SK-N-SH (cell line): ENCODE measurements around the gene ARHGAP15. TPM values are rescaled to one million over a fixed set of nuclear protein-coding genes. Genes with fewer than 3 reads are reported as not detected.

Experiments
- CTCF ChIA-PET: fragments of 300-600, 350-600 bp; formaldehyde crosslinking; extraction: SDS; loops from one replicate; lab custom pipeline; 2021; lab: Yijun Ruan, JAX
- POLR2A ChIA-PET: fragments of 350-600 bp; sonication (Branson Sonifier 250); formaldehyde crosslinking; extraction: SDS; loops from one replicate; lab custom pipeline; 2020; ENCODE audit warnings: antibody characterized with exemption, inconsistent platforms; lab: Yijun Ruan, JAX
- DNase-seq: peaks from one replicate; pipeline ENCODE4 v3.0.0; 2012
- H2AFZ ChIP-seq: fragments of 200-600 bp; sonication (generic); 2 replicates; pipeline ENCODE4 v1.8.1; 2016; ENCODE audit warnings: antibody characterized with exemption, mild to moderate bottlenecking, low read depth
- H3F3A ChIP-seq: fragments of 200-600 bp; sonication (generic); replicated peaks from 2 replicates; pipeline ENCODE3; 2016; ENCODE audit warnings: antibody characterized with exemption, mild to moderate bottlenecking; ENCODE audit not compliant: insufficient read depth
- H3K27ac ChIP-seq, 2 experiments: fragments of 200-500 bp in 1 of 2; fragments of 200-600 bp in 1 of 2; sonication (Bioruptor generic) in 1 of 2; sonication (generic), shearing (Covaris generic) in 1 of 2; 2 replicates each; pipeline versions ENCODE4 v1.5.1 to v1.6.1; 2014 to 2016; ENCODE audit warnings: low read depth in 2 of 2, inconsistent platforms in 1 of 2, low read length in 1 of 2, mild to moderate bottlenecking in 1 of 2, mixed read lengths in 1 of 2
- H3K27me3 ChIP-seq: fragments of 200-600 bp; sonication (generic), shearing (Covaris generic); 2 replicates; pipeline ENCODE4 v1.6.1; 2016; ENCODE audit warnings: mixed run types; ENCODE audit not compliant: insufficient read depth
- H3K36me3 ChIP-seq, 2 experiments: fragments of 200-500 bp in 1 of 2; fragments of 200-600 bp in 1 of 2; sonication (Bioruptor generic) in 1 of 2; sonication (generic) in 1 of 2; replicated peaks in 1 of 2; 2 replicates each; pipeline versions ENCODE3 to v1.5.1; 2014 to 2016; ENCODE audit warnings: low read length in 1 of 2, mild to moderate bottlenecking in 1 of 2; ENCODE audit not compliant: insufficient read depth in 2 of 2, control insufficient read depth in 1 of 2
- H3K4me1 ChIP-seq, 2 experiments: fragments of 200-500 bp in 1 of 2; fragments of 200-600 bp in 1 of 2; sonication (Bioruptor generic) in 1 of 2; sonication (generic), shearing (Covaris generic) in 1 of 2; 2 replicates each; pipeline versions ENCODE4 v1.5.1 to v1.6.1; 2014 to 2016; ENCODE audit warnings: low read depth in 1 of 2, low read length in 1 of 2, mixed run types in 1 of 2; ENCODE audit not compliant: insufficient read depth in 2 of 2, control insufficient read depth in 1 of 2
- H3K4me2 ChIP-seq: fragments of 200-600 bp; sonication (generic), shearing (Covaris generic); 2 replicates; pipeline ENCODE4 v1.6.1; 2017; ENCODE audit warnings: mixed run types
- H3K4me3 ChIP-seq, 2 experiments: fragments of 200-500 bp in 1 of 2; fragments of 200-600 bp in 1 of 2; sonication (Bioruptor generic) in 1 of 2; sonication (generic), shearing (Covaris generic) in 1 of 2; 2 replicates each; pipeline versions ENCODE4 v1.5.1 to v1.8.1; 2014 to 2016; ENCODE audit warnings: low read depth in 2 of 2, inconsistent platforms in 1 of 2, low read length in 1 of 2, mild to moderate bottlenecking in 1 of 2, mixed read lengths in 1 of 2, moderate library complexity in 1 of 2
- H3K79me2 ChIP-seq: fragments of 200-600 bp; sonication (generic); 2 replicates; pipeline ENCODE4 v1.8.1; 2017; ENCODE audit warnings: mild to moderate bottlenecking; ENCODE audit not compliant: insufficient read depth
- H3K9ac ChIP-seq: fragments of 200-600 bp; sonication (generic); 2 replicates; pipeline ENCODE4 v1.6.1; 2017; ENCODE audit warnings: mixed run types
- H3K9me2 ChIP-seq: fragments of 200-600 bp; sonication (generic); 2 replicates; pipeline ENCODE4 v1.6.1; 2017; ENCODE audit warnings: mixed run types
- H3K9me3 ChIP-seq: fragments of 200-600 bp; sonication (generic); 2 replicates; pipeline ENCODE4 v1.6.1; 2017; ENCODE audit warnings: mixed run types, mild to moderate bottlenecking, moderate library complexity
- H4K20me1 ChIP-seq: fragments of 200-600 bp; sonication (generic); 2 replicates; pipeline ENCODE4 v1.6.1; 2017; ENCODE audit warnings: mild to moderate bottlenecking, mixed run types; ENCODE audit not compliant: insufficient read depth
- ELF1 ChIP-seq: IDR thresholded peaks from 2 replicates; pipeline ENCODE4 v1.4.0; 2012
- EZH2phosphoT487 ChIP-seq: fragments of 200-600 bp; sonication (generic); IDR thresholded peaks from 2 replicates; pipeline ENCODE4 v1.6.1; 2017; ENCODE audit warnings: low read depth, mixed run types, mild to moderate bottlenecking, antibody characterized with exemption, moderate library complexity, borderline replicate concordance
- FOSL2 ChIP-seq: IDR thresholded peaks from 2 replicates; pipeline ENCODE4 v1.4.0; 2012; ENCODE audit warnings: low read depth, mild to moderate bottlenecking, moderate library complexity, borderline replicate concordance
- FOXJ3 ChIP-seq: sonication (generic); formaldehyde crosslinking; IDR thresholded peaks from 2 replicates; pipeline ENCODE4 v1.5.1; 2020; ENCODE audit warnings: mild to moderate bottlenecking, missing genetic modification reagents
- GABPA ChIP-seq: IDR thresholded peaks from 2 replicates; pipeline ENCODE4 v1.4.0; 2012; ENCODE audit warnings: low read depth, mild to moderate bottlenecking
- GATA2 ChIP-seq: sonication (generic); formaldehyde crosslinking; IDR thresholded peaks from 2 replicates; pipeline ENCODE4 v1.5.0; 2020; ENCODE audit warnings: mild to moderate bottlenecking, missing genetic modification reagents
- JUND ChIP-seq: IDR thresholded peaks from 2 replicates; pipeline ENCODE4 v1.4.0; 2012
- MAX ChIP-seq: IDR thresholded peaks from 2 replicates; pipeline ENCODE4 v1.4.0; 2012; ENCODE audit warnings: low read depth
- MXI1 ChIP-seq: IDR thresholded peaks from 2 replicates; pipeline ENCODE4 v1.6.1; 2012; ENCODE audit warnings: mild to moderate bottlenecking, low read depth, low read length, improper control_type of control experiment
- NFIC ChIP-seq: IDR thresholded peaks from 2 replicates; pipeline ENCODE4 v1.4.0; 2012; ENCODE audit warnings: borderline replicate concordance
- NRF1 ChIP-seq: IDR thresholded peaks from 2 replicates; pipeline ENCODE4 v1.6.1; 2012; ENCODE audit warnings: low read depth, mild to moderate bottlenecking, low read length
- RCOR1 ChIP-seq: fragments of 150-350 bp; IDR thresholded peaks from 2 replicates; pipeline ENCODE4 v1.6.1; 2017; ENCODE audit warnings: antibody characterized with exemption, low read length
- RFX5 ChIP-seq: IDR thresholded peaks from 2 replicates; pipeline ENCODE4 v1.6.1; 2012; ENCODE audit warnings: mild to moderate bottlenecking, improper control_type of control experiment, low read length
- RXRA ChIP-seq: IDR thresholded peaks from 2 replicates; pipeline ENCODE4 v1.4.0; 2012; ENCODE audit warnings: low read depth, mild to moderate bottlenecking, borderline replicate concordance
- SIN3A ChIP-seq: IDR thresholded peaks from 2 replicates; pipeline ENCODE4 v1.6.1; 2012; ENCODE audit warnings: low read depth, mild to moderate bottlenecking, low read length, moderate library complexity, borderline replicate concordance
- TAF1 ChIP-seq: IDR thresholded peaks from 2 replicates; pipeline ENCODE4 v1.6.1; 2012; ENCODE audit warnings: low read depth, mild to moderate bottlenecking, low read length, moderate library complexity, borderline replicate concordance
- TEAD4 ChIP-seq: IDR thresholded peaks from 2 replicates; pipeline ENCODE4 v1.4.0; 2012; ENCODE audit warnings: mild to moderate bottlenecking, borderline replicate concordance; ENCODE audit not compliant: insufficient read depth
- WGBS: methylation state at CpG from one replicate; pipeline ENCODE4 v1.1.6; 2017; ENCODE audit warnings: low lambda C conversion rate; 5-methylcytosine and 5-hydroxymethylcytosine counted together
- polyA plus RNA-seq, 3 experiments: library from polyadenylated mRNA; depleted of rRNA; stranded (reverse); fragments of >200 nt; gene quantifications; 2 replicates each; pipeline ENCODE4 v1.2.3, GENCODE V29; 2012
- TF ChIP-seq, protein P1 (sequence below): IDR thresholded peaks from 2 replicates; pipeline ENCODE4 v1.6.1; 2012; ENCODE audit warnings: mild to moderate bottlenecking, low read depth, low read length, moderate library complexity
- TF ChIP-seq, protein P2 (sequence below): IDR thresholded peaks from 2 replicates; pipeline ENCODE4 v1.4.0; 2012; ENCODE audit warnings: low read depth, borderline replicate concordance

The ARHGAP15 gene
- polyA plus RNA-seq, 1 of the 3 experiments (the other 2 are of a cell fraction) = not detected

GRCh38 chr2:143635936-143636335 lies 506.7 kb downstream of the ARHGAP15 start:
- Histone ChIP-seq H3K4me3 (no peak overlapping the region), H3K9me3 (no peaks in the 10 kb centered on the region), H3K9ac (no peak overlapping the region), H3K4me1 (no peaks in the 10 kb centered on the region), H3K27me3 (no peaks in the 10 kb centered on the region), H3K27ac (no peak overlapping the region), H3F3A (no peaks in the 10 kb centered on the region), H3K4me2 (no peak overlapping the region), H4K20me1 (no peaks in the 10 kb centered on the region), H3K9me2 (no peaks in the 10 kb centered on the region), H3K36me3 (no peaks in the 10 kb centered on the region), H2AFZ (no peak overlapping the region), H3K79me2 (no peaks in the 10 kb centered on the region)
- no peak for DNase-seq
- POLR2A ChIA-PET = no interaction called here
- WGBS = 37% methylated on average over 2 of the region's 2 CpGs
- CTCF ChIA-PET = no interaction called here
- TF ChIP-seq FOXJ3 (no peak), NFIC (no peak)

- Histone ChIP-seq H3K9me2 (no peaks in the 10 kb centered on the region), H3K9me3 (no peaks in the 10 kb centered on the region), H3K4me2 (no peak overlapping the region), H3K27ac (no peak overlapping the region), H3K79me2 (no peaks in the 10 kb centered on the region), H3K36me3 (no peaks in the 10 kb centered on the region), H3K27me3 (no peaks in the 10 kb centered on the region), H3K9ac (no peak overlapping the region), H3K4me3 (no peak overlapping the region), H2AFZ (no peak overlapping the region), H4K20me1 (no peaks in the 10 kb centered on the region), H3K4me1 (no peaks in the 10 kb centered on the region), H3F3A (no peaks in the 10 kb centered on the region)
- 76% methylated on average over 5 of the region's 5 CpGs for WGBS
- no peak for DNase-seq
- ChIA-PET CTCF (interaction anchor here (0.8 kb wide), 1 partner anchor 11 kb away, joined by 3 read pairs; no protein-coding TSS in a partner anchor), POLR2A (no interaction called here)
- TF ChIP-seq RXRA (no peak), NFIC (no peak)
These were observed 511.6 kb downstream of the ARHGAP15 start for GRCh38 chr2:143640826-143641225.

DNA sequence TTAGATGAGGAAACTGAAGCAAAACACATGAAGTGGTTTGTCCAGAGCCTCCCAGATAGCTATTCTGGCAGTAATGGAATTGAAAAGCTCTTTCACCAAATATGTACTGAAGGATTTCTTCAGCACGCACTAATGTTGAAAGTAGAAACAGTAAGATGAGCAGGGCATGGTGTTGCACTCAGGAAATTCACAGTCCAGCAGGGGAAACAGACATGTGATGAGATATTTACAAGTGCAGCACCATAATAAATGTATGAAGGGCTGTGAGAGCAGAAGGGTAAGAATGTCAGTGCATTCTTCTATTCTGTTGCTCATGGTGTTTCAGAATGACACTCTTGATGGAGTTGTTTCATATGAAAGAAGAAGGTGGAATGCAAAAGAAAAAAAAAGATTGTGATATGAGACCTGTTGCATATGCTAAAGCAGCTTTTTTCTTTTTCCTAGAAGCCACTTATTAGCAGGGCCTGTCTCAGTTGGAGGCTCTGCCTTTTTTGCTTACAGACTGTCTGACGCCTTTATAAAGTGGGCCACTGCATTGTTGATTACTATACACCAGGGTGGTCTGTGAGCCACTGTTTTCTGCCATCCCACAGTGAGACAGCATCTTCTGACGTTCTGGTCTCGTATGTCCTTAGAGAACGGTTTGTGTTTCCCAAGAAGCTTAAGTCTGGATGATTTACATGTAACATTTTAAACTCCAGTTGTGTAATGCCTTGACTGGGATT lies 516.9 kb downstream of the ARHGAP15 start:
- CTCF ChIA-PET = interaction anchor here (0.7 to 1.6 kb wide), 2 partner anchors 13 to 23 kb away, joined by 3 read pairs; no protein-coding TSS in a partner anchor
- H3F3A ChIP-seq = no peaks in the 10 kb centered on the region
- no peak overlapping the region for H2AFZ ChIP-seq
- H3K27me3 ChIP-seq = no peaks in the 10 kb centered on the region
- H3K79me2 ChIP-seq = no peaks in the 10 kb centered on the region
- no peak overlapping the region for H3K4me2 ChIP-seq
- WGBS = 58% methylated on average over 5 of the region's 5 CpGs
- H3K4me1 ChIP-seq = no peaks in the 10 kb centered on the region
- H4K20me1 ChIP-seq = no peaks in the 10 kb centered on the region
- H3K36me3 ChIP-seq = no peaks in the 10 kb centered on the region
- H3K9me3 ChIP-seq = no peaks in the 10 kb centered on the region
- POLR2A ChIA-PET = no interaction called here
- DNase-seq = no peak
- H3K9ac ChIP-seq = no peak overlapping the region
- no peak overlapping the region for H3K27ac ChIP-seq
- H3K4me3 ChIP-seq = no peak overlapping the region
- H3K9me2 ChIP-seq = no peaks in the 10 kb centered on the region
- TF ChIP-seq MXI1 (no peak), SIN3A (no peak), MAX (no peak), FOSL2 (no peak), RFX5 (no peak), GATA2 (CRISPR knock-in tag) (no peak), RCOR1 (no peak), NRF1 (no peak), ELF1 (no peak), EZH2phosphoT487 (no peak), GABPA (no peak), TEAD4 (no peak), JUND (no peak), TAF1 (no peak)
- TF ChIP-seq, protein P1, sequence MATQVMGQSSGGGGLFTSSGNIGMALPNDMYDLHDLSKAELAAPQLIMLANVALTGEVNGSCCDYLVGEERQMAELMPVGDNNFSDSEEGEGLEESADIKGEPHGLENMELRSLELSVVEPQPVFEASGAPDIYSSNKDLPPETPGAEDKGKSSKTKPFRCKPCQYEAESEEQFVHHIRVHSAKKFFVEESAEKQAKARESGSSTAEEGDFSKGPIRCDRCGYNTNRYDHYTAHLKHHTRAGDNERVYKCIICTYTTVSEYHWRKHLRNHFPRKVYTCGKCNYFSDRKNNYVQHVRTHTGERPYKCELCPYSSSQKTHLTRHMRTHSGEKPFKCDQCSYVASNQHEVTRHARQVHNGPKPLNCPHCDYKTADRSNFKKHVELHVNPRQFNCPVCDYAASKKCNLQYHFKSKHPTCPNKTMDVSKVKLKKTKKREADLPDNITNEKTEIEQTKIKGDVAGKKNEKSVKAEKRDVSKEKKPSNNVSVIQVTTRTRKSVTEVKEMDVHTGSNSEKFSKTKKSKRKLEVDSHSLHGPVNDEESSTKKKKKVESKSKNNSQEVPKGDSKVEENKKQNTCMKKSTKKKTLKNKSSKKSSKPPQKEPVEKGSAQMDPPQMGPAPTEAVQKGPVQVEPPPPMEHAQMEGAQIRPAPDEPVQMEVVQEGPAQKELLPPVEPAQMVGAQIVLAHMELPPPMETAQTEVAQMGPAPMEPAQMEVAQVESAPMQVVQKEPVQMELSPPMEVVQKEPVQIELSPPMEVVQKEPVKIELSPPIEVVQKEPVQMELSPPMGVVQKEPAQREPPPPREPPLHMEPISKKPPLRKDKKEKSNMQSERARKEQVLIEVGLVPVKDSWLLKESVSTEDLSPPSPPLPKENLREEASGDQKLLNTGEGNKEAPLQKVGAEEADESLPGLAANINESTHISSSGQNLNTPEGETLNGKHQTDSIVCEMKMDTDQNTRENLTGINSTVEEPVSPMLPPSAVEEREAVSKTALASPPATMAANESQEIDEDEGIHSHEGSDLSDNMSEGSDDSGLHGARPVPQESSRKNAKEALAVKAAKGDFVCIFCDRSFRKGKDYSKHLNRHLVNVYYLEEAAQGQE = no peak
- TF ChIP-seq, protein P2, sequence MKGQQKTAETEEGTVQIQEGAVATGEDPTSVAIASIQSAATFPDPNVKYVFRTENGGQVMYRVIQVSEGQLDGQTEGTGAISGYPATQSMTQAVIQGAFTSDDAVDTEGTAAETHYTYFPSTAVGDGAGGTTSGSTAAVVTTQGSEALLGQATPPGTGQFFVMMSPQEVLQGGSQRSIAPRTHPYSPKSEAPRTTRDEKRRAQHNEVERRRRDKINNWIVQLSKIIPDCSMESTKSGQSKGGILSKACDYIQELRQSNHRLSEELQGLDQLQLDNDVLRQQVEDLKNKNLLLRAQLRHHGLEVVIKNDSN = no peak
